SK-N-SH (cell line): ENCODE results near the gene POC1B. TPM values are rescaled to one million over a fixed set of nuclear protein-coding genes. Genes with fewer than 3 reads are reported as not detected.

Experiments used
- CTCF ChIA-PET: fragments of 300-600, 350-600 bp; formaldehyde crosslinking; extraction: SDS; loops from one replicate; lab custom pipeline; 2021; lab: Yijun Ruan, JAX
- POLR2A ChIA-PET: fragments of 350-600 bp; sonication (Branson Sonifier 250); formaldehyde crosslinking; extraction: SDS; loops from one replicate; lab custom pipeline; 2020; ENCODE audit warnings: antibody characterized with exemption, inconsistent platforms; lab: Yijun Ruan, JAX
- DNase-seq: peaks from one replicate; pipeline ENCODE4 v3.0.0; 2012
- H2AFZ ChIP-seq: fragments of 200-600 bp; sonication (generic); 2 replicates; pipeline ENCODE4 v1.8.1; 2016; ENCODE audit warnings: antibody characterized with exemption, mild to moderate bottlenecking, low read depth
- H3F3A ChIP-seq: fragments of 200-600 bp; sonication (generic); replicated peaks from 2 replicates; pipeline ENCODE3; 2016; ENCODE audit warnings: antibody characterized with exemption, mild to moderate bottlenecking; ENCODE audit not compliant: insufficient read depth
- H3K27ac ChIP-seq, 2 experiments: fragments of 200-500 bp in 1 of 2; fragments of 200-600 bp in 1 of 2; sonication (Bioruptor generic) in 1 of 2; sonication (generic), shearing (Covaris generic) in 1 of 2; 2 replicates each; pipeline versions ENCODE4 v1.5.1 to v1.6.1; 2014 to 2016; ENCODE audit warnings: low read depth in 2 of 2, inconsistent platforms in 1 of 2, low read length in 1 of 2, mild to moderate bottlenecking in 1 of 2, mixed read lengths in 1 of 2
- H3K27me3 ChIP-seq: fragments of 200-600 bp; sonication (generic), shearing (Covaris generic); 2 replicates; pipeline ENCODE4 v1.6.1; 2016; ENCODE audit warnings: mixed run types; ENCODE audit not compliant: insufficient read depth
- H3K36me3 ChIP-seq, 2 experiments: fragments of 200-500 bp in 1 of 2; fragments of 200-600 bp in 1 of 2; sonication (Bioruptor generic) in 1 of 2; sonication (generic) in 1 of 2; replicated peaks in 1 of 2; 2 replicates each; pipeline versions ENCODE3 to v1.5.1; 2014 to 2016; ENCODE audit warnings: low read length in 1 of 2, mild to moderate bottlenecking in 1 of 2; ENCODE audit not compliant: insufficient read depth in 2 of 2, control insufficient read depth in 1 of 2
- H3K4me1 ChIP-seq, 2 experiments: fragments of 200-500 bp in 1 of 2; fragments of 200-600 bp in 1 of 2; sonication (Bioruptor generic) in 1 of 2; sonication (generic), shearing (Covaris generic) in 1 of 2; 2 replicates each; pipeline versions ENCODE4 v1.5.1 to v1.6.1; 2014 to 2016; ENCODE audit warnings: low read depth in 1 of 2, low read length in 1 of 2, mixed run types in 1 of 2; ENCODE audit not compliant: insufficient read depth in 2 of 2, control insufficient read depth in 1 of 2
- H3K4me2 ChIP-seq: fragments of 200-600 bp; sonication (generic), shearing (Covaris generic); 2 replicates; pipeline ENCODE4 v1.6.1; 2017; ENCODE audit warnings: mixed run types
- H3K4me3 ChIP-seq, 2 experiments: fragments of 200-500 bp in 1 of 2; fragments of 200-600 bp in 1 of 2; sonication (Bioruptor generic) in 1 of 2; sonication (generic), shearing (Covaris generic) in 1 of 2; 2 replicates each; pipeline versions ENCODE4 v1.5.1 to v1.8.1; 2014 to 2016; ENCODE audit warnings: low read depth in 2 of 2, inconsistent platforms in 1 of 2, low read length in 1 of 2, mild to moderate bottlenecking in 1 of 2, mixed read lengths in 1 of 2, moderate library complexity in 1 of 2
- H3K79me2 ChIP-seq: fragments of 200-600 bp; sonication (generic); 2 replicates; pipeline ENCODE4 v1.8.1; 2017; ENCODE audit warnings: mild to moderate bottlenecking; ENCODE audit not compliant: insufficient read depth
- H3K9ac ChIP-seq: fragments of 200-600 bp; sonication (generic); 2 replicates; pipeline ENCODE4 v1.6.1; 2017; ENCODE audit warnings: mixed run types
- H3K9me2 ChIP-seq: fragments of 200-600 bp; sonication (generic); 2 replicates; pipeline ENCODE4 v1.6.1; 2017; ENCODE audit warnings: mixed run types
- H3K9me3 ChIP-seq: fragments of 200-600 bp; sonication (generic); 2 replicates; pipeline ENCODE4 v1.6.1; 2017; ENCODE audit warnings: mixed run types, mild to moderate bottlenecking, moderate library complexity
- H4K20me1 ChIP-seq: fragments of 200-600 bp; sonication (generic); 2 replicates; pipeline ENCODE4 v1.6.1; 2017; ENCODE audit warnings: mild to moderate bottlenecking, mixed run types; ENCODE audit not compliant: insufficient read depth
- CHD2 ChIP-seq: fragments of 150-350 bp; IDR thresholded peaks from 2 replicates; pipeline ENCODE4 v1.6.1; 2018; ENCODE audit warnings: low read length; ENCODE audit not compliant: partially characterized antibody
- ELF1 ChIP-seq: IDR thresholded peaks from 2 replicates; pipeline ENCODE4 v1.4.0; 2012
- EP300 ChIP-seq, 2 experiments: IDR thresholded peaks; 2 replicates each; pipeline versions ENCODE4 v1.4.0 to v1.6.1; 2012; ENCODE audit warnings: borderline replicate concordance in 1 of 2, low read depth in 1 of 2, low read length in 1 of 2
- FOSL2 ChIP-seq: IDR thresholded peaks from 2 replicates; pipeline ENCODE4 v1.4.0; 2012; ENCODE audit warnings: low read depth, mild to moderate bottlenecking, moderate library complexity, borderline replicate concordance
- GABPA ChIP-seq: IDR thresholded peaks from 2 replicates; pipeline ENCODE4 v1.4.0; 2012; ENCODE audit warnings: low read depth, mild to moderate bottlenecking
- MAX ChIP-seq: IDR thresholded peaks from 2 replicates; pipeline ENCODE4 v1.4.0; 2012; ENCODE audit warnings: low read depth
- MEF2A ChIP-seq: IDR thresholded peaks from 2 replicates; pipeline ENCODE4 v1.4.0; 2012; ENCODE audit warnings: low read depth, borderline replicate concordance
- NFIC ChIP-seq: IDR thresholded peaks from 2 replicates; pipeline ENCODE4 v1.4.0; 2012; ENCODE audit warnings: borderline replicate concordance
- NRF1 ChIP-seq: IDR thresholded peaks from 2 replicates; pipeline ENCODE4 v1.6.1; 2012; ENCODE audit warnings: low read depth, mild to moderate bottlenecking, low read length
- PBX3 ChIP-seq: IDR thresholded peaks from 2 replicates; pipeline ENCODE4; 2012
- RAD21 ChIP-seq: IDR thresholded peaks from 2 replicates; pipeline ENCODE4 v1.6.1; 2012; ENCODE audit warnings: mild to moderate bottlenecking, low read length
- REST ChIP-seq: IDR thresholded peaks from 2 replicates; pipeline ENCODE4 v1.6.1; 2012; ENCODE audit warnings: mild to moderate bottlenecking, low read depth, low read length, moderate library complexity
- RFX5 ChIP-seq: IDR thresholded peaks from 2 replicates; pipeline ENCODE4 v1.6.1; 2012; ENCODE audit warnings: mild to moderate bottlenecking, improper control_type of control experiment, low read length
- RXRA ChIP-seq: IDR thresholded peaks from 2 replicates; pipeline ENCODE4 v1.4.0; 2012; ENCODE audit warnings: low read depth, mild to moderate bottlenecking, borderline replicate concordance
- SIN3A ChIP-seq: IDR thresholded peaks from 2 replicates; pipeline ENCODE4 v1.6.1; 2012; ENCODE audit warnings: low read depth, mild to moderate bottlenecking, low read length, moderate library complexity, borderline replicate concordance
- SMC3 ChIP-seq: IDR thresholded peaks from 2 replicates; pipeline ENCODE4 v1.6.1; 2012; ENCODE audit warnings: low read depth, low read length, improper control_type of control experiment
- TEAD4 ChIP-seq: IDR thresholded peaks from 2 replicates; pipeline ENCODE4 v1.4.0; 2012; ENCODE audit warnings: mild to moderate bottlenecking, borderline replicate concordance; ENCODE audit not compliant: insufficient read depth
- ZBTB33 ChIP-seq: IDR thresholded peaks from 2 replicates; pipeline ENCODE4 v1.4.0; 2012; ENCODE audit warnings: low read depth, borderline replicate concordance
- WGBS: methylation state at CpG from one replicate; pipeline ENCODE4 v1.1.6; 2017; ENCODE audit warnings: low lambda C conversion rate; 5-methylcytosine and 5-hydroxymethylcytosine counted together
- polyA plus RNA-seq, 3 experiments: library from polyadenylated mRNA; depleted of rRNA; stranded (reverse); fragments of >200 nt; gene quantifications; 2 replicates each; pipeline ENCODE4 v1.2.3, GENCODE V29; 2012
- TF ChIP-seq, protein P1 (sequence below): fragments of 150-350 bp; IDR thresholded peaks from 2 replicates; pipeline ENCODE4 v1.6.1; 2017; ENCODE audit warnings: antibody characterized with exemption, low read length, low read depth, borderline replicate concordance
- TF ChIP-seq, protein P2 (sequence below): IDR thresholded peaks from 2 replicates; pipeline ENCODE4 v1.4.0; 2012; ENCODE audit warnings: low read depth, borderline replicate concordance

POC1B gene
- polyA plus RNA-seq, 1 of the 3 experiments (the other 2 are of a cell fraction) = 4.0 TPM

DNA sequence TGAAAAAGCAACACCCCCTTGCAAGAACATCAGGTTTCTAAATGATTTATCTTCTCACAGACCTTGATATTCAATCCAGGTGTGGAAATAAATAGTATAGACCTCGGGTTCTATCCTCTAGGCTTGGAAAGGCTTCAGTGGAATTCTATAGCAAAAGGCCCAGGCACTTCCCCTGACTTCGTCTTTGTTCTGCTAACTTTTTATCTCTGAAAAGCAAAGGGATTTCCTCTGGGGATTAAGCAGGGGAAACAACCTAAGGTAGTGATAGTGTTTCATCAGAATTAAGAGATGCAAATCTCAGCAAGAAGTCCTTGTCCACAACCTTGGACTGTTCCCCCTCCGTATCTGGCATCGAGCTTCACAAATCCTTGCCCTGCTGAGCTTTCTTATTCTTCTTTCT, 114.0 kb downstream of the POC1B start:
- no peak for TF ChIP-seq RAD21
- no peak for TF ChIP-seq FOSL2
- TF ChIP-seq RFX5 = no peak
- no peak for TF ChIP-seq MAX
- no peak for TF ChIP-seq ZBTB33
- no peak for TF ChIP-seq SMC3
- no peak for TF ChIP-seq SIN3A
- Histone ChIP-seq H3K4me2 (no peak overlapping the region), H4K20me1 (no peaks in the 10 kb centered on the region), H3K4me1 (peaks cover 0 to 18% of the 10 kb centered on the region in 2 experiments; a peak in 1 of 4 replicates), H3K4me3 (no peak overlapping the region), H3K36me3 (no peaks in the 10 kb centered on the region), H3F3A (peaks cover 7% of the 10 kb centered on the region), H3K9me2 (no peaks in the 10 kb centered on the region), H3K9me3 (no peaks in the 10 kb centered on the region), H2AFZ (no peak overlapping the region), H3K9ac (no peak overlapping the region), H3K27ac (no peak overlapping the region), H3K27me3 (no peaks in the 10 kb centered on the region), H3K79me2 (no peaks in the 10 kb centered on the region)
- whole genome bisulfite sequencing = 72% methylated on average over 4 of the region's 4 CpGs
- ChIA-PET POLR2A (no interaction called here), CTCF (no interaction called here)
- no peak for DNase-seq

DNA sequence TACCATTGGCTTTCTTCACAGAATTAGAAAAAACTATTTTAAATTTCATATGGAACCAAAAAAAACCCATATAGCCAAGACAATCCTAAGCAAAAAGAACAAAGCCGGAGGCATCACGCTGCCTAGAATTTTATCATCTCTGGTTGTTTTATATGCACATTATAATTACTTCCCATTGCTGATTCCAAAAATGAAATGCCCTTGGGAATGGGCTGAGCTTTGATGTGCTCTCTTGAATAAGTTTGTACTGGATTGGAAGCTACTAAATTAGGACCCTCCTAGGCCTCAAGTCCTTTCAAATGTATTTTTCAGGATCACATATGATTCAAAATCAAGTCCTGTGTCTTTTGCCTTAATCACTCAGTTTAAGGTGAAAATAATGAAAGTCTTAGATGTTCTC, 114.6 kb downstream of the POC1B start:
- no peaks in the 10 kb centered on the region for H3K9me3 ChIP-seq
- H3K36me3 ChIP-seq = no peaks in the 10 kb centered on the region
- no peak overlapping the region for H3K4me3 ChIP-seq
- no peaks in the 10 kb centered on the region for H4K20me1 ChIP-seq
- peaks cover 0 to 11% of the 10 kb centered on the region in 2 experiments; a peak in 1 of 4 replicates for H3K4me1 ChIP-seq
- WGBS = 96% methylated on average over 2 of the region's 2 CpGs
- no peak overlapping the region for H3K9ac ChIP-seq
- H3K27me3 ChIP-seq = no peaks in the 10 kb centered on the region
- no peaks in the 10 kb centered on the region for H3K79me2 ChIP-seq
- H3K27ac ChIP-seq = no peak overlapping the region
- H2AFZ ChIP-seq = no peak overlapping the region
- peaks cover 4% of the 10 kb centered on the region for H3F3A ChIP-seq
- POLR2A ChIA-PET = no interaction called here
- no peak for DNase-seq
- TF ChIP-seq MEF2A (no peak), NRF1 (no peak), SMC3 (no peak), REST (no peak), PBX3 (no peak), CHD2 (no peak), TEAD4 (no peak), EP300 (IDR thresholded peaks at IDR 0.05; ENCODE audit: borderline replicate concordance in 1 of 2, low read depth in 1 of 2, low read length in 1 of 2) (no peak), GABPA (no peak), NFIC (no peak), SIN3A (no peak), RXRA (no peak), ELF1 (no peak)
- TF ChIP-seq, protein P1, sequence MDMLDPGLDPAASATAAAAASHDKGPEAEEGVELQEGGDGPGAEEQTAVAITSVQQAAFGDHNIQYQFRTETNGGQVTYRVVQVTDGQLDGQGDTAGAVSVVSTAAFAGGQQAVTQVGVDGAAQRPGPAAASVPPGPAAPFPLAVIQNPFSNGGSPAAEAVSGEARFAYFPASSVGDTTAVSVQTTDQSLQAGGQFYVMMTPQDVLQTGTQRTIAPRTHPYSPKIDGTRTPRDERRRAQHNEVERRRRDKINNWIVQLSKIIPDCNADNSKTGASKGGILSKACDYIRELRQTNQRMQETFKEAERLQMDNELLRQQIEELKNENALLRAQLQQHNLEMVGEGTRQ = no peak
- TF ChIP-seq, protein P2, sequence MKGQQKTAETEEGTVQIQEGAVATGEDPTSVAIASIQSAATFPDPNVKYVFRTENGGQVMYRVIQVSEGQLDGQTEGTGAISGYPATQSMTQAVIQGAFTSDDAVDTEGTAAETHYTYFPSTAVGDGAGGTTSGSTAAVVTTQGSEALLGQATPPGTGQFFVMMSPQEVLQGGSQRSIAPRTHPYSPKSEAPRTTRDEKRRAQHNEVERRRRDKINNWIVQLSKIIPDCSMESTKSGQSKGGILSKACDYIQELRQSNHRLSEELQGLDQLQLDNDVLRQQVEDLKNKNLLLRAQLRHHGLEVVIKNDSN = no peak
- no peak overlapping the region for H3K4me2 ChIP-seq
- H3K9me2 ChIP-seq = no peaks in the 10 kb centered on the region
- CTCF ChIA-PET = no interaction called here
